Activated CD8-positive, alpha-beta T cell treated with anti-CD3 and anti-CD28 coated beads for 36 hours (primary cell): ENCODE measurements around the gene SERAC1. TPM values are rescaled to one million over a fixed set of nuclear protein-coding genes. Genes with fewer than 3 reads are reported as not detected.
A peak's percentile ranks its signal among the peaks of the same experiment; 100 is the strongest.

Source experiments
- ATAC-seq: fragments of 200-7000 bp; cut with Tn5 transposase; one replicate; pipeline ENCODE4 v1.10.0; 2021; ENCODE audit warnings: mild to moderate bottlenecking, moderate library complexity
- CTCF ChIA-PET: fragments of 350-600 bp; sonication (Branson Sonifier 250); formaldehyde crosslinking; loops from one replicate; lab custom pipeline; 2021; ENCODE audit warnings: antibody characterized with exemption; lab: Charles Lee
- POLR2A ChIA-PET: fragments of 350-600 bp; sonication (Branson Sonifier 250); formaldehyde crosslinking; loops from one replicate; lab custom pipeline; 2021; ENCODE audit warnings: antibody characterized with exemption; lab: Charles Lee
- DNase-seq: peaks from one replicate; pipeline ENCODE4 v3.0.0-alpha.2; 2020
- H3K27ac Mint-ChIP-seq: one replicate; pipeline ENCODE4 v1.8.0; 2021; ENCODE audit warnings: mild to moderate bottlenecking, mixed read lengths
- H3K27me3 Mint-ChIP-seq: one replicate; pipeline ENCODE4 v1.8.0; 2021; ENCODE audit warnings: mixed read lengths
- H3K36me3 Mint-ChIP-seq: one replicate; pipeline ENCODE4 v1.8.0; 2021; ENCODE audit warnings: low read depth, mixed read lengths
- H3K4me1 Mint-ChIP-seq: one replicate; pipeline ENCODE4 v1.8.0; 2021; ENCODE audit warnings: low read depth, mixed read lengths
- H3K4me3 Mint-ChIP-seq: one replicate; pipeline ENCODE4 v1.8.0; 2021; ENCODE audit warnings: mild to moderate bottlenecking, moderate library complexity, mixed read lengths
- H3K9me3 Mint-ChIP-seq: one replicate; pipeline ENCODE4 v1.8.0; 2021; ENCODE audit warnings: mixed read lengths
- intact Hi-C: fragments of 100-400 bp; cut with micrococcal nuclease; formaldehyde crosslinking; loops from one replicate; pipeline ENCODE4 v1.10.0; 2022
- total RNA-seq, 2 experiments: library from RNA; stranded (reverse); gene quantifications; one replicate each; pipeline ENCODE4 v1.2.3, GENCODE V29; 2021
- TF ChIP-seq, protein P1 (sequence below): fragments of 200-600 bp; IDR thresholded peaks from one replicate; pipeline ENCODE4 v1.8.0; 2022; ENCODE audit warnings: antibody characterized with exemption, mild to moderate bottlenecking

Gene SERAC1
- total RNA-seq, 2 experiments from 2014 or later: 4.2 to 5.4 TPM

DNA sequence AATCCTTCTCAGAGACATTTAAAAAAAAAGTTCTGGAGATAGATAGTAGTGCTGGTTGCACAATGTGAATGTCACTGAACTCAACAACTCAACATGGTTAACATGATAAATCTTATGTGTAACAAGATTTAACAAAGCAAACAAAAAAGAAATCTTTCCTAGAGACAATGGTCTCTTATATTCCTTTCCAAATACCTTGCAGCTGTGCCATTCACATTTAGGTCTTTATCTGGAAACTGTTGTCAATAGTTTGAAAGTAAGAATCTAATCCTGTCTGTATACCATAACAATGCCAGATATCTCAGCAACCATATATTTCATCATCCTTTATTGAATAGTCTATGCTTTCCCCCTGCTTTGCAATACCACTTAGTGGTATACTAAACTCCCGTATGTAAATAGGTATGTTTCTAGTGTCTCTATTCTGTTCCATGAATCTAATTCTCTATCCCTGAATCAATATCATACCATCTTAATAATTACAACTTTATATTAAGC, 2.1 kb downstream of the SERAC1 start:
- no peaks in the 10 kb centered on the region for H3K9me3 Mint-ChIP-seq
- no peak for ATAC-seq
- H3K4me1 Mint-ChIP-seq: peaks cover 29% of the 10 kb centered on the region
- no peaks in the 10 kb centered on the region for H3K27me3 Mint-ChIP-seq
- H3K27ac Mint-ChIP-seq: no peak overlapping the region
- DNase-seq: no peak
- ChIA-PET POLR2A (no interaction called here), CTCF (interaction anchor here (1.2 to 1.5 kb wide), 2 partner anchors 16 to 55 kb away, joined by 3 read pairs; no protein-coding TSS in a partner anchor)
- H3K36me3 Mint-ChIP-seq: peaks cover 3% of the 10 kb centered on the region
- intact Hi-C loops: no loop called here
- TF ChIP-seq, protein P1, sequence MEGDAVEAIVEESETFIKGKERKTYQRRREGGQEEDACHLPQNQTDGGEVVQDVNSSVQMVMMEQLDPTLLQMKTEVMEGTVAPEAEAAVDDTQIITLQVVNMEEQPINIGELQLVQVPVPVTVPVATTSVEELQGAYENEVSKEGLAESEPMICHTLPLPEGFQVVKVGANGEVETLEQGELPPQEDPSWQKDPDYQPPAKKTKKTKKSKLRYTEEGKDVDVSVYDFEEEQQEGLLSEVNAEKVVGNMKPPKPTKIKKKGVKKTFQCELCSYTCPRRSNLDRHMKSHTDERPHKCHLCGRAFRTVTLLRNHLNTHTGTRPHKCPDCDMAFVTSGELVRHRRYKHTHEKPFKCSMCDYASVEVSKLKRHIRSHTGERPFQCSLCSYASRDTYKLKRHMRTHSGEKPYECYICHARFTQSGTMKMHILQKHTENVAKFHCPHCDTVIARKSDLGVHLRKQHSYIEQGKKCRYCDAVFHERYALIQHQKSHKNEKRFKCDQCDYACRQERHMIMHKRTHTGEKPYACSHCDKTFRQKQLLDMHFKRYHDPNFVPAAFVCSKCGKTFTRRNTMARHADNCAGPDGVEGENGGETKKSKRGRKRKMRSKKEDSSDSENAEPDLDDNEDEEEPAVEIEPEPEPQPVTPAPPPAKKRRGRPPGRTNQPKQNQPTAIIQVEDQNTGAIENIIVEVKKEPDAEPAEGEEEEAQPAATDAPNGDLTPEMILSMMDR: no peak
- H3K4me3 Mint-ChIP-seq: no peak overlapping the region

DNA sequence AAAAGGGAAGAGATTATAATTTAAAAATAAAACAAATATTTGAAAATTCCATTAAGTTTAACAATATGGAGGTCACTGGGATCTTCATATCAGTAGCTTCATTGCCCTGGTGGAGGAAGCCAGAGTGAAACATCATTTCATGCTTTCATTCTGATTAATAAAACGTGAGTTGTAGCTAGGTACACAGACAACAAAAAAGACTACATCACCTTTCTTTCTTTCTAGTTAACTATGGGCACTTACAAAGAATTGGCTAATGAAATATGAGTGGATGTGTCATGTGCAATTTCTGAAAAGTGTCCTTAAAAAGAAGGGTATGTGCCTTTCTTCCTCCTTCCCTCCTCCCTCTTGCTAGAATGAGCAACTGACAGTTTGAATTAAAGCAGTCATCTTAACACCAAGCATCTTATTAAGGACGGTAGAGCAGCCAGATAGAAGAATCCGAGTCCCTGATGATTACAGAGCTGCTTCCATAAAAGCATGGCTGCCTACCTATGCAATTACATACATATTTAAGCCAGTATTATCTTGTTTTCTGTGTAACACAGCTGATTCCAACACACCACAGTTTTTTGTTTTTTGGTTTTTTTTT, 3.4 kb downstream of the SERAC1 start:
- Mint-ChIP-seq H3K27ac (peak overlapping the region; percentile 64), H3K4me1 (peaks cover 27% of the 10 kb centered on the region), H3K36me3 (peaks cover 3% of the 10 kb centered on the region), H3K9me3 (no peaks in the 10 kb centered on the region), H3K4me3 (no peak overlapping the region), H3K27me3 (no peaks in the 10 kb centered on the region)
- ChIA-PET POLR2A (interaction anchor here (0.5 to 1.0 kb wide), 2 partner anchors 10 to 558 kb away, joined by 3 read pairs; no protein-coding TSS in a partner anchor), CTCF (interaction anchor here (1.1 kb wide), 1 partner anchor 21 kb away, joined by 3 read pairs; no protein-coding TSS in a partner anchor)
- TF ChIP-seq, protein P1: no peak
- intact Hi-C loops: no loop called here
- DNase-seq (no peak), ATAC-seq (no peak)

DNA sequence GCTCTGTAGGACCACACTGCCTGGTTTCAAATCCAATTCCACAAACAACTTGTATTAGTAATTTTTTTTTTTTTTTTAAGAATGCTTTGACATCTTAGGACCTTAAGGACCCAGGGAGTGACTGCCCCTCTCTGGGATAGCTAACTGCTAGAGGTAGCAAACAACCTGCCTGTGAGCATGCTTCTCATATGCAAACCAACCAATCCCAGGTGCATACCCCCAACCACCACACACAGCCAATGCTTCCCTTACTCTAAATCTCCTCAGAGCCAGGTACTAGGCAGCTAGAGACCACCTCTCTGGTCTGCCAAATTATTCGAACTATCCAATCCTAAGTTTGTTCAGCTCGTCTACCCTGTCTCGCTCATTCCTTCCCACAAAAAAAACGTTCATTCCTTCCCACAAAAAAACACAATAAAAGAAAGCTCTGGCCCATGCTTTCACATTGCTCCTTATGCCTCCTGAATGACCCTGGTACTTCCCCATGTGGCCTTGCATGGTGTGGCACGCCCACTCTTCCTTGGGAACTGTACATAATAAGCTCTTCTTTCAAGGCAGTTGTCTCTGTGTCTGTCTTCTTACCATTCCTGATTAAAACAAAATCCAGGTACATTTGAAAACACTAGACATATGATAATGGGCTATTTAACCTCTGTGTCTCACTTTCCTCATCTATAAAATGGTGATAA, 6.4 kb downstream of the SERAC1 start:
- peaks cover 24% of the 10 kb centered on the region for H3K4me1 Mint-ChIP-seq
- intact Hi-C loops: no loop called here
- no peaks in the 10 kb centered on the region for H3K9me3 Mint-ChIP-seq
- CTCF ChIA-PET: no interaction called here
- no peak overlapping the region for H3K27ac Mint-ChIP-seq
- no peak overlapping the region for H3K4me3 Mint-ChIP-seq
- POLR2A ChIA-PET: interaction anchor here (1.0 kb wide), 1 partner anchor 16 kb away, joined by 3 read pairs; no protein-coding TSS in a partner anchor
- DNase-seq: no peak
- peaks cover 2% of the 10 kb centered on the region for H3K36me3 Mint-ChIP-seq
- no peak for ATAC-seq
- no peaks in the 10 kb centered on the region for H3K27me3 Mint-ChIP-seq
- TF ChIP-seq, protein P1: no peak

DNA sequence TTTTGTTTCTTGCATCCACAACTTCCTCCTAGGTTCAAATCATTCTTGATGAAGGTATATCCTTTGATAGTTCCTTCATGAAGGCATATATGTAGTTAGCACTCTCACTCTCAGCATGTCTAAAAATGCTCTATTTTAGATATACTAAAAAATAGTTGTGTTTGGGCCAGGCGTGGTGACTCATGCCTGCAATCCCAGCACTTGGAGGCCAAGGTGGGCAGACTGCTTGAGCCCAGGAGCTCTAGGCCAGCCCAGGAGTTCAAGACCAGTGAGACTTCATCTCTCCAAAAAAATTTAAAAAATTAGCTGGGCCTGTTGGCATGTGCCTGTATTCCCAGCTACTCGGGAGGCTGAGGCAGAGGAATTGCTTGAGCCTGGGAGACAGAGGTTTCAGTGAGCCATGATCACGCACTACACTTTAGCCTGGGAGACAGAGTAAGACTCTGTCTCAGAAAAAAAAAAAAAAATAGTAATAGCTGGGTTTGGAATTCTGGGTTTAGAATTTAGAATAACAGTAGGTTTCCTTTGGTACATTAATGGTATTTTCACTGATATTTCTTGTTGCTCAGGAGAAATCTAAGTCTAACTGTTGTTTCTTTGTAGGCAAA, 7.0 kb downstream of the SERAC1 start:
- peaks cover 4% of the 10 kb centered on the region for H3K36me3 Mint-ChIP-seq
- DNase-seq (no peak), ATAC-seq (no peak)
- H3K27ac Mint-ChIP-seq: no peak overlapping the region
- TF ChIP-seq, protein P1: no peak
- ChIA-PET CTCF (no interaction called here), POLR2A (interaction anchor here (1.0 kb wide), 1 partner anchor 15 kb away, joined by 3 read pairs; no protein-coding TSS in a partner anchor)
- H3K4me3 Mint-ChIP-seq: no peak overlapping the region
- peaks cover 23% of the 10 kb centered on the region for H3K4me1 Mint-ChIP-seq
- no peaks in the 10 kb centered on the region for H3K9me3 Mint-ChIP-seq
- intact Hi-C loops: no loop called here
- H3K27me3 Mint-ChIP-seq: no peaks in the 10 kb centered on the region
